ENCODE data around the gene SMYD3.

Gene SMYD3

DNA sequence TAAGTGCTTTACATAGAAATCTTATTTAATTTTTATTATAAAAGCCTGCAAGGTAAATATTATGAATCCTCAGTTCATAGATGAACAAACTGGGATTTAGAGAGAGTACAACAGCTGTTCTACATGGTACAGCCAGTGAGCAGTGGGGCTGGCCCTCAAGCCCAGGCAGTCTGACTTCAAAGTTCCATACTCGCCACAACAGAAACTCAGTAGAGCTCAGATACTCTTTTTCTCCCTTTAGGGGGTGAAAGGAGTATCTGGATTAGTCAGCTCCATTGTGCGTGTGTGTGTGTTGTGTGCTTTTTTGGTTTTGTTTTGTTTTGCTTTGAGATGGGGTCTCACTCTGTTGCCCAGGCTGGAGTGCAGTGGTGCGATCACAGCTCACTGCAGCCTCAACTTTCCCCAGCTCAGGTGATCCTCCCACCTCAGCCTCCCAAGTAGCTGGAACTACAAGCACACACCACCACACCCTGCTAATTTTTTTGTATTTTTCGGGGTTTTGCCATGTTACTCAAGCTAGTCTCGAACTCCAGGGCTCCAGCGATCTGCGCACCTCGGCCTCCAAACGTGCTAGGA, 378.5 kb downstream of the SMYD3 start:
- DNase-seq (ENCODE audit: insufficient read length, low spot score) (no peak), FAIRE-seq (no peak)
- TF ChIP-seq, protein P1, sequence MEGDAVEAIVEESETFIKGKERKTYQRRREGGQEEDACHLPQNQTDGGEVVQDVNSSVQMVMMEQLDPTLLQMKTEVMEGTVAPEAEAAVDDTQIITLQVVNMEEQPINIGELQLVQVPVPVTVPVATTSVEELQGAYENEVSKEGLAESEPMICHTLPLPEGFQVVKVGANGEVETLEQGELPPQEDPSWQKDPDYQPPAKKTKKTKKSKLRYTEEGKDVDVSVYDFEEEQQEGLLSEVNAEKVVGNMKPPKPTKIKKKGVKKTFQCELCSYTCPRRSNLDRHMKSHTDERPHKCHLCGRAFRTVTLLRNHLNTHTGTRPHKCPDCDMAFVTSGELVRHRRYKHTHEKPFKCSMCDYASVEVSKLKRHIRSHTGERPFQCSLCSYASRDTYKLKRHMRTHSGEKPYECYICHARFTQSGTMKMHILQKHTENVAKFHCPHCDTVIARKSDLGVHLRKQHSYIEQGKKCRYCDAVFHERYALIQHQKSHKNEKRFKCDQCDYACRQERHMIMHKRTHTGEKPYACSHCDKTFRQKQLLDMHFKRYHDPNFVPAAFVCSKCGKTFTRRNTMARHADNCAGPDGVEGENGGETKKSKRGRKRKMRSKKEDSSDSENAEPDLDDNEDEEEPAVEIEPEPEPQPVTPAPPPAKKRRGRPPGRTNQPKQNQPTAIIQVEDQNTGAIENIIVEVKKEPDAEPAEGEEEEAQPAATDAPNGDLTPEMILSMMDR (IDR thresholded peaks at IDR 0.05; ENCODE audit: insufficient read depth, missing control alignments) = no peak

DNA sequence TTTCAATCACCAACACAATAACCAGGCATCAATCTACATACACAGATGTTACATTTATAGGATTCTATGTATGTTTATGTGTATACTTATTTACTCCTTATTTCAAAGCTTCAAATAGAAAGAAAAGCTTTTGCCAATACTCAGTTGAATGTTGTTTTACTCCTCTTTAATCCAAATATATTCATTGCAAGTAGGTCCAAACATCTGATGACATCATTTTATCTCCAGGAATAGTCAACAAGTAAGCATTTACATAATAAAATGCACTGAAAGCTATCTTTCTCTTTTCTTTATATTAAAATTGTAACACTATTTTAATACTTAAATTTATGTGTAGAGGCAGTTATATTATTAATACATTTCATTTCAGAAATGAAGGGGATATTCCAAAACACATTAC, 380.5 kb downstream of the SMYD3 start:
- DNase-seq (ENCODE audit: insufficient read length, low spot score) = no peak
- FAIRE-seq = peak; percentile 48
- TF ChIP-seq, protein P1 (IDR thresholded peaks at IDR 0.05; ENCODE audit: insufficient read depth, missing control alignments) = no peak

DNA sequence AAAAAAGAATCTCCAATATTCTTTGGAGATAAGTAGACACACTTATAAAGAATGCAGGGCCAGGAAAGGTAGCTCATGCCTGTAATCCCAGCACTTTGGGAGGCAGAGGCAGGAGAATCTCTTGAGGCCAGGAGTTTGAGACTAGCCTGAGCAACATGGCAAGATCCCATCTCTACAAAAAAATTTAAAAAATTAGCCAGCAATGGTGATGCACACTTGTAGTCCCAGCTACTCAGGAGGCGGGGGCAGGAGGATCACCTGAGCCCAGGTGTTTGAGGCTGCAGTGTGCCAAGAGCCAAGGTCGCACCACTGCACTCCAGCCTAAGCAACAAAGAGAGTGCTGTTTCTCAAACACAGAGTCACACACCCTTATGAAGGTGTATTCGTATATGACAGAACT, 385.0 kb downstream of the SMYD3 start:
- TF ChIP-seq, protein P1 (IDR thresholded peaks at IDR 0.05; ENCODE audit: insufficient read depth, missing control alignments) = no peak
- no peak for DNase-seq (ENCODE audit: insufficient read length, low spot score)
- no peak for FAIRE-seq

DNA sequence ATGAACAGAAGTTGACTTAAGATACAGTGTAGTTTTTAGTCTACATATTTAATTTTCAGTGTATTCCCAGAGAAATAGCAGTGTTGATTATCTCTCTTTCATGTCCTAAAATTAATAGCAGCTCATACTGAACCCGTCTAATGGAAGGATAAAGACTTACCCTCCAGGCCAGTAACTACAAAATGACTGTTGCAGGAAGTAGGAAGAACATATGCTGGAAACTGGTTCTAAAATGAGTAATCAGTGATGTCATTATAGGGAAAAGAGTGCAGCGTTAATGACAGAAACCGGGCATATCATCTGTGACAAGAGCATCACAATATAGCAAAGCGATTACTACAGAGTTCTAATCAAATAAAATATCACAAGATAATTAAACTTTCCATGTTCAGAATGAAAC, 385.5 kb downstream of the SMYD3 start:
- no peak for FAIRE-seq
- TF ChIP-seq, protein P1 (IDR thresholded peaks at IDR 0.05; ENCODE audit: insufficient read depth, missing control alignments) = no peak
- no peak for DNase-seq (ENCODE audit: insufficient read length, low spot score)

GRCh38 chr1:246117066-246117791, 389.9 kb downstream of the SMYD3 start:
- FAIRE-seq = no peak
- no peak for DNase-seq (ENCODE audit: insufficient read length, low spot score)
- TF ChIP-seq, protein P1 (IDR thresholded peaks at IDR 0.05; ENCODE audit: insufficient read depth, missing control alignments) = peak; percentile 42

- DNase-seq (ENCODE audit: insufficient read length, low spot score) = no peak
- FAIRE-seq = no peak
- TF ChIP-seq, protein P1 (IDR thresholded peaks at IDR 0.05; ENCODE audit: insufficient read depth, missing control alignments) = no peak
Observed at GRCh38 chr1:246114369-246114768, 392.7 kb downstream of the SMYD3 start.

DNA sequence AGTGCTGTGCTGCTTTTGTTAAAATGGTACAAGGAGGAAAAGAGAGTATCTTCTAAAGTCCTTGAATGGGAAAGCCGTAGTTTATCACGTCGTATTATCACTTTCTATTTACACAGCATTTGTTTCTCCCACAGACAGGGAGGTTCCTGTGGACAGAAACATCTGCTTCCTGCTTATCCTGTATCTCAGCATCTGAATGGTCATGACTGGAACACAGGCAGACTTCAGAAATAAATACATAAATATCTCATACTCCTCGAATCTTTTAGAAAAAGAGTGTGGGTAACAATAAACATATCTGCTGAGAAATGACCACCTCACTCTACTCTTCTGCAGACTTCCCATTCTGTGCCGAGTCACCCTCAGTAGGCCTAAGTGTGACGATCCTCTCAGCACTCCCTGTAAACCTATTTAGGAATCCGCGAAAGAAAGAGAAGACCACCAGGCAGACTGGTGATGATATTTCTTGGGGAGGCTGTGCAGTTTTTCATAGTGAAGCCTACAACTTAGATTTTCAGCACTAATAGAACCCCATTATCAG, 393.5 kb downstream of the SMYD3 start:
- FAIRE-seq (peak; percentile 35), DNase-seq (ENCODE audit: insufficient read length, low spot score) (no peak)
- TF ChIP-seq, protein P1 (IDR thresholded peaks at IDR 0.05; ENCODE audit: insufficient read depth, missing control alignments) = no peak
